GM12891 (cell line): ENCODE data around the gene SIPA1L3.

Source experiments
- POLR2A ChIP-seq: IDR thresholded peaks from 2 replicates; pipeline ENCODE4 v1.6.1; 2011; ENCODE audit warnings: low read depth, low read length, control low read depth
- POLR2AphosphoS5 ChIP-seq: IDR thresholded peaks from 2 replicates; pipeline ENCODE4 v1.6.1; 2011; ENCODE audit warnings: low read depth, low read length, control low read depth
- TAF1 ChIP-seq: IDR thresholded peaks from 2 replicates; pipeline ENCODE4 v1.6.1; 2011; ENCODE audit warnings: low read depth, low read length, control low read depth

- TF ChIP-seq POLR2A: no peak
- TF ChIP-seq POLR2AphosphoS5: no peak
- TF ChIP-seq TAF1: no peak
Measured at GRCh38 chr19:37933937-37934358, 26.9 kb downstream of the SIPA1L3 start.
